ENCODE measurements around the gene COTL1. TPM values are rescaled to one million over a fixed set of nuclear protein-coding genes. Genes with fewer than 3 reads are reported as not detected.

The COTL1 gene
- total RNA-seq, 4 donors from 2014 or later, result 29.9 to 84.9 (median 52.6) TPM

- Histone ChIP-seq H3K9me3 (no peaks in the 10 kb centered on the region), H3K36me3 (no peaks in the 10 kb centered on the region), H3K4me1 (no peaks in the 10 kb centered on the region), H3K27me3 (no peaks in the 10 kb centered on the region), H3K4me3 (no peak overlapping the region), H3K27ac (no peak overlapping the region)
- TF ChIP-seq EP300 (IDR thresholded peaks at IDR 0.05), result no peak
- TF ChIP-seq POLR2A (IDR thresholded peaks at IDR 0.05), result no peak
- 72 to 95% methylated on average over 4 of the region's 4 CpGs for WGBS, 2 donors
- no peak for DNase-seq (ENCODE audit: low spot score in 2 of 2)
Measured at GRCh38 chr16:84550096-84550495, 67.8 kb downstream of the COTL1 start.

- Histone ChIP-seq H3K27ac (peak overlapping the region in 3 of 4 donors; percentile 49 to 60 (median 52)), H3K36me3 (no peaks in the 10 kb centered on the region), H3K27me3 (peaks cover 0 to 4% of the 10 kb centered on the region in 2 donors), H3K9me3 (no peaks in the 10 kb centered on the region), H3K4me1 (peaks cover 0 to 6% (median 1%) of the 10 kb centered on the region in 4 donors), H3K4me3 (no peak overlapping the region)
- TF ChIP-seq CTCF (IDR thresholded peaks at IDR 0.05), result no peak
- peak in 1 of 2 donors; percentile 46 for TF ChIP-seq EP300 (IDR thresholded peaks at IDR 0.05)
- TF ChIP-seq POLR2A (IDR thresholded peaks at IDR 0.05), result no peak
- no peak for DNase-seq (ENCODE audit: low spot score in 2 of 2)
- 48 to 55% methylated on average over 25 of the region's 25 CpGs for WGBS, 2 donors
Measured at GRCh38 chr16:84548971-84549844, 68.7 kb downstream of the COTL1 start.

GRCh38 chr16:84548508-84548907 lies 69.4 kb downstream of the COTL1 start:
- DNase-seq (ENCODE audit: low spot score in 2 of 2), result no peak
- Histone ChIP-seq H3K36me3 (no peaks in the 10 kb centered on the region), H3K27me3 (peaks cover 0 to 4% of the 10 kb centered on the region in 2 donors), H3K4me1 (peaks cover 0 to 12% (median 4%) of the 10 kb centered on the region in 4 donors), H3K4me3 (no peak overlapping the region), H3K9me3 (no peaks in the 10 kb centered on the region), H3K27ac (peak overlapping the region in 3 of 4 donors; percentile 49 to 60 (median 52))
- TF ChIP-seq POLR2A (IDR thresholded peaks at IDR 0.05), result no peak
- no peak for TF ChIP-seq CTCF (IDR thresholded peaks at IDR 0.05)
- no peak for TF ChIP-seq EP300 (IDR thresholded peaks at IDR 0.05)
- WGBS, 2 donors, result 83 to 85% methylated on average over 8 of the region's 8 CpGs

GRCh38 chr16:84547546-84548061 lies 70.3 kb downstream of the COTL1 start:
- H3K36me3 ChIP-seq, result no peaks in the 10 kb centered on the region
- no peak for TF ChIP-seq POLR2A (IDR thresholded peaks at IDR 0.05)
- TF ChIP-seq EP300 (IDR thresholded peaks at IDR 0.05), result no peak
- no peak for TF ChIP-seq CTCF (IDR thresholded peaks at IDR 0.05)
- H3K27ac ChIP-seq, result no peak overlapping the region
- H3K4me1 ChIP-seq, result peaks cover 0 to 12% (median 4%) of the 10 kb centered on the region in 4 donors
- WGBS, 2 donors, result 73 to 81% methylated on average over 12 of the region's 12 CpGs
- no peak for DNase-seq (ENCODE audit: low spot score in 2 of 2)
- no peak overlapping the region for H3K4me3 ChIP-seq
- peaks cover 0 to 4% of the 10 kb centered on the region in 2 donors for H3K27me3 ChIP-seq
- H3K9me3 ChIP-seq, result no peaks in the 10 kb centered on the region

- peaks cover 0 to 4% of the 10 kb centered on the region in 2 donors for H3K27me3 ChIP-seq
- peaks cover 0 to 12% (median 4%) of the 10 kb centered on the region in 4 donors for H3K4me1 ChIP-seq
- no peak overlapping the region for H3K4me3 ChIP-seq
- H3K36me3 ChIP-seq, result no peaks in the 10 kb centered on the region
- H3K27ac ChIP-seq, result no peak overlapping the region
- TF ChIP-seq POLR2A (IDR thresholded peaks at IDR 0.05) (no peak), CTCF (IDR thresholded peaks at IDR 0.05) (no peak), EP300 (IDR thresholded peaks at IDR 0.05) (no peak)
- no peaks in the 10 kb centered on the region for H3K9me3 ChIP-seq
- 81 to 86% methylated on average over 22 of the region's 22 CpGs for WGBS, 2 donors
- DNase-seq (ENCODE audit: low spot score in 2 of 2), result no peak
Measured at GRCh38 chr16:84546669-84547545, 71.0 kb downstream of the COTL1 start.
